ENCODE results near the gene CEP250. TPM values are rescaled to one million over a fixed set of nuclear protein-coding genes. Genes with fewer than 3 reads are reported as not detected.

Gene CEP250
- total RNA-seq, 2 donors from 2014 or later = 45.1 to 55.0 TPM

DNA sequence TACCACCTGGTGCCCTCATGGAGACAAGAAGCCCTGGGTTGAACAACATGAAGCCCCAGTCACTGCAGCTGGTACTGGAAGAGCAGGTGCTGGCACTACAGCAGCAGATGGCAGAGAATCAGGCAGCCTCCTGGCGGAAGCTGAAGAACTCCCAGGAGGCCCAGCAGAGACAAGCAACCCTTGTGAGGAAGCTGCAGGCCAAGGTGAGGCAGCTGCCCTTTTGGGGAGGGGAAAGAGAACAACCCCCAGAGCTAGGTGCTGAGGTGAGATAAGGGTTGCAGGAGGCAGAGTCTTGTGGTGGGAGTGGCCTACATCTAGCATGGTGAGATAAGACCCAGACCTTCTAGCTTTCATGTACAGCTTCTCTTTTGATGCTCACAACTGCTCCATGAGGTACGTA, 7.0 kb downstream of the CEP250 start:
- ATAC-seq (replicated peaks in 1 of 2) (no peak), DNase-seq (no peak)
- Mint-ChIP-seq H3K36me3 (ENCODE audit: insufficient read depth in 2 of 2) (peaks cover 1 to 3% of the 10 kb centered on the region in 2 donors), H3K27ac (no peak overlapping the region), H3K9me3 (no peaks in the 10 kb centered on the region), H3K27me3 (ENCODE audit: low read depth) (no peaks in the 10 kb centered on the region), H3K4me3 (no peak overlapping the region), H3K4me1 (ENCODE audit: low read depth) (peaks cover 16% of the 10 kb centered on the region)

DNA sequence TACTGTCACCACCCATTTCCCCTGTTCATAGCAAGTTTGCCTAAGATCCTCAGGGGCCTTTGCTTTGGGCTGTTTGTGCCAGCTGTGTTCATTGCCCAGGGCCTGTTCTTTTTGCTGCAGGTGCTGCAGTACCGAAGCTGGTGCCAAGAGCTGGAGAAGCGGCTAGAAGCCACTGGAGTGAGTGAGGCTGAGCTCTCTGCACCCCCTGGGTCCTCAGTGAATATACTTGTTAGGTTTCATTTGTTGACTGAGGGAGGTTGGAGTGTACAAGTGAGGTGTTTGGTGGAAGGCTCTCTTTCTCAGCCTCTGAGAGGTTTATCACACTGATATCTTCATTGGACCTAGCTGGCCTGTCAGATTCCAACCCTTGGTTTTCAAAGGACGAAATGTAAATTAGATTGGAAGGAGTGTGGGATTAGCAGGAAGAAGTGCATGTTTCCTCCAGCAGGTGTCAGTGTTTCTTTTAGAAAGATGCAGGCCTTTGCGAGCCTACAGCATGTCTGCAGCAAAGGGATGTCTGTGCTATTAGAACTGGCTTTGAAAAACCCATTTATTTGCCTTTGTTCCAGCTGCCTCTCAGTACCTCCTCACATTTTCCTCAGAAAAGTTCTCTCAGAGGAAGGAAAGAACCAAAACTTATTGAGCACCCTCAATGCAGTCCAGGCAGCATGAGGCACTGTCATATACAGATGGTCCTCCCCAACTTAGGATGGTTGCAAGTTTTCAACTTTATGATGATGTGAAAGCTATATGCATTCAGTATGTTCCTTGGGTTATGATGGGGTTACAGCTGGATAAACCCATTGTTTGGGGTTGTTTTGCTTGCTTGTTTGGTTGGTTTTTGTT, 8.3 kb downstream of the CEP250 start:
- DNase-seq (peak; percentile 55 to 61), ATAC-seq (replicated peaks in 1 of 2) (peak; percentile 76 to 84)
- Mint-ChIP-seq H3K4me1 (ENCODE audit: low read depth) (peaks cover 4% of the 10 kb centered on the region), H3K27ac (no peak overlapping the region), H3K27me3 (ENCODE audit: low read depth) (no peaks in the 10 kb centered on the region), H3K4me3 (no peak overlapping the region), H3K36me3 (ENCODE audit: insufficient read depth in 2 of 2) (peaks cover 1 to 3% of the 10 kb centered on the region in 2 donors), H3K9me3 (no peaks in the 10 kb centered on the region)

DNA sequence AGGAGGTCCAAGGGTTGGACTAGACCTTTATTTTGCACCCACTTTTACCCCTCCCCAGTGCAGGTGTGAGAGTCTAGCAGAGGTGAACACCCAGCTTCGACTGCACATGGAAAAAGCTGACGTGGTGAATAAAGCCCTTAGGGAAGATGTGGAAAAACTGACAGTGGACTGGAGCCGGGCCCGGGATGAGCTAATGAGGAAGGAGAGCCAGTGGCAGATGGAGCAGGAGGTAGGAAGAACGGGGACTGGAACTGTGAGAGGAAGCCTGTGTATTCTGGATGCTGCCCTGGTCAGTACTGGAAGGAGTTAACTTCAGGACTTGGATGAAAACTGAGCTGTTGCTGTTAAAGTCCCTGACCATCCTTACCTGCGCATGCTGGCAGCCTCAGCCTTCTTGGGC, 10.6 kb downstream of the CEP250 start:
- no peak for ATAC-seq (replicated peaks in 1 of 2)
- no peak for DNase-seq
- Mint-ChIP-seq H3K27ac (no peak overlapping the region), H3K4me3 (no peak overlapping the region), H3K36me3 (ENCODE audit: insufficient read depth in 2 of 2) (peaks cover 1 to 3% of the 10 kb centered on the region in 2 donors), H3K27me3 (ENCODE audit: low read depth) (no peaks in the 10 kb centered on the region), H3K9me3 (no peaks in the 10 kb centered on the region), H3K4me1 (ENCODE audit: low read depth) (peaks cover 1% of the 10 kb centered on the region)

DNA sequence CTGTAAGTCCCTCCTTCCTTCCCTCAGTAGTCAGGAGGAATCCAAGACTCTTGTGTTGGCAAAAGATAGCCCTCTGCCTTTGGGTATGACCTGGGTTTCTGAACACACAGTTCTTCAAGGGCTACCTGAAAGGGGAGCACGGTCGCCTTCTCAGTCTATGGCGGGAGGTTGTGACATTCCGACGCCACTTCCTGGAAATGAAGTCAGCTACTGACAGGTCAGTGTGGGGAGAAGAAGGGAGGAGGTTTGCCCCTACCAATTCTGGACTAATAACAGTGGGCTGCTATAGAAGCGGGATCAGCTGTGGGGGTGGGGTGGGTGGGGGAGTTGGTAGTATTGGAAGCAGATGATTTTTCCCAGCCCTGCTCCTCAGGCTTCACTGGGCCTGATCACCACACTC, 11.5 kb downstream of the CEP250 start:
- Mint-ChIP-seq H3K4me3 (no peak overlapping the region), H3K36me3 (ENCODE audit: insufficient read depth in 2 of 2) (peaks cover 1 to 3% of the 10 kb centered on the region in 2 donors), H3K4me1 (ENCODE audit: low read depth) (no peaks in the 10 kb centered on the region), H3K27ac (no peak overlapping the region), H3K9me3 (no peaks in the 10 kb centered on the region), H3K27me3 (ENCODE audit: low read depth) (no peaks in the 10 kb centered on the region)
- ATAC-seq (replicated peaks in 1 of 2) (no peak), DNase-seq (no peak)

DNA sequence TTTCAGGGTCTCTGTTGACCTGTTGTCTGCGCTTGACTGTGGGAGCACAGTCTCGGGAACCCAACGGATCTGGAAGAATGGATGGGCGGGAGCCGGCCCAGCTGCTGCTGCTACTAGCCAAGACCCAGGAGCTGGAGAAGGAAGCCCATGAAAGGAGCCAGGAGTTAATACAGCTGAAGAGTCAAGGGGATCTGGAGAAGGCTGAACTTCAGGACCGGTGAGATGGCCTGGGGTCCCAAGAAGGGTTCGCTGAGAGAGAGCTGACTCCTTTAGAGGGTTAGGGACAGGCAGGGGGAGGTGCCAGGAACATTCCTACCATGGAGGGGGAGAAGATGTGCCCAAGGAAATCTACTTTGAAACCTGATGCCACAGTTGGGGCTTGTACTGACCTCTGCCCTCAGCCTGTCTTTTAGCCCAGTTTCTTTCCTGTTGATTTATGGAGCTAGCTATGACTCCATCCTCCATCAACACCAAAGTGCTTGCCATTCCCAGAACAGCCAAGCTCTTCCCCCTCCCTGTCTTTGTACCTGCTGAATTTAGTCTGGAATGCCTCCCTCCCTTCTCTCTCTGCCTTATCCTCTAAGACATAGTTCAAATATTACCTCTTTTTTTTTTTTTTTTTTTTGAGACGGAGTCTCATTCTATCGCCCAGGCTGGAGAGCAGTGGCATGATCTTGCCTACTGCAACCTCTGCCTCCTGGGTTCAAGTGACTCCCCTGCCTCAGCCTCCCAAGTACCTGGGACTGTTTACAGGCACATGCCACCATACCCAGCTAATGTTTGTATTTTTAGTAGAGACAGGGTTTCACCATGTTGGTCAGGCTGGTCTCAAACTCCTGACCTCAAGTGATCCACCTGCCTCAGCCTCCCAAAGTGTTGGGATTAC, 12.2 kb downstream of the CEP250 start:
- DNase-seq (no peak), ATAC-seq (replicated peaks in 1 of 2) (no peak)
- Mint-ChIP-seq H3K4me1 (ENCODE audit: low read depth) (no peaks in the 10 kb centered on the region), H3K27me3 (ENCODE audit: low read depth) (no peaks in the 10 kb centered on the region), H3K36me3 (ENCODE audit: insufficient read depth in 2 of 2) (peaks cover 1 to 3% of the 10 kb centered on the region in 2 donors), H3K27ac (no peak overlapping the region), H3K4me3 (no peak overlapping the region), H3K9me3 (no peaks in the 10 kb centered on the region)

DNA sequence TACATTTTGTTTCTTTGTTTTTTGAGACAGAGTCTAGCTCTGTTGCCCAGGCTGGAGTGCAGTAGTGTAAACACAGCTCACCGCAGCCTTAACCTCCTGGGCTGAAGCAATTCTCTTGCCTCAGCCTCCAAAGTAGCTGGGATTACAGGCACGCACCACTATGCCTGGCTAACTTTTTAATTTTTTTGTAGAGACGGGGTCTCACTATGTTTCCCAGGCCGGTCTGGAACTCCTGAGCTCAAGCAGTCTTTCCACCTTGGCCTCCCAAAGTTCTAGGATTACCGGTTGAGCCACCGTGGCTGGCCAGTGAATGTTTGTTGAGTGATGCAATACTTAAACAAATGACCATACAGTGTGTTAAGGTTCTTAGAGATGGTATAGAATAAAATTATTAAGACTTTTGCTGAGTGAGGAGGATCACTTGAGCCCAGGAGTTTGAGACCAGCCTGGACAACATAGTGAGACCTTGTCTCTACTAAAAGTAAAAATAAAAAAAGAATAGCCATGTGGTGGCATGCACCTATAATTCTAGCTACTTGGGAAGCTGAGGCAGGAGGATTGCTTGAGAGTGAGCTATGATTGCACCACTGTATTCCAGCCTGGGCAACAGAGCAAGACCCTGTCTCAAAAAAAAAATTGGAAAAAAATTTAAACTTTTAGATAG, 13.4 kb downstream of the CEP250 start:
- Mint-ChIP-seq H3K4me3 (no peak overlapping the region), H3K36me3 (ENCODE audit: insufficient read depth in 2 of 2) (peaks cover 1 to 3% of the 10 kb centered on the region in 2 donors), H3K27ac (peak overlapping the region; percentile 75), H3K9me3 (no peaks in the 10 kb centered on the region), H3K27me3 (ENCODE audit: low read depth) (no peaks in the 10 kb centered on the region), H3K4me1 (ENCODE audit: low read depth) (no peaks in the 10 kb centered on the region)
- no peak for DNase-seq
- no peak for ATAC-seq (replicated peaks in 1 of 2)

DNA sequence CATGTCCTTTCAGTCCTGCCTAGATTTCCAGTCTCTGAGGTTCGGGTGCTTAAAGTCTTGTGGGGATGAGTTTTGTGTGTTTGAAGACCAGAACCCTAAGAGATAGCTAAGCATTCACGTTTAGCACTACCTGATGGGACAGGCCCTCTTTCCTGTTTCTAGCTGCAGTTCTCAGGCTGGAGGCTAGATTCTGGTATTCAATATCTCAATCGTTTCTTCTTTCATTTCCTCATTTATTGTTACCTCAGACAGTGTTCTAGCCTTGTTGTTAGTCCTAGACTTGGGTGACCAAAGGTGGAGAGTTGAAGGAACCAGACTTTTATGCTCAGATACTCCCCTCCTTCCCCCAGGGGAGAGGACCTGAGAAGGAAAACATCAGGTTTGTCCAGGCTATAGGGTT, 16.8 kb downstream of the CEP250 start:
- Mint-ChIP-seq H3K27me3 (ENCODE audit: low read depth) (no peaks in the 10 kb centered on the region), H3K27ac (no peak overlapping the region), H3K4me3 (no peak overlapping the region)

DNA sequence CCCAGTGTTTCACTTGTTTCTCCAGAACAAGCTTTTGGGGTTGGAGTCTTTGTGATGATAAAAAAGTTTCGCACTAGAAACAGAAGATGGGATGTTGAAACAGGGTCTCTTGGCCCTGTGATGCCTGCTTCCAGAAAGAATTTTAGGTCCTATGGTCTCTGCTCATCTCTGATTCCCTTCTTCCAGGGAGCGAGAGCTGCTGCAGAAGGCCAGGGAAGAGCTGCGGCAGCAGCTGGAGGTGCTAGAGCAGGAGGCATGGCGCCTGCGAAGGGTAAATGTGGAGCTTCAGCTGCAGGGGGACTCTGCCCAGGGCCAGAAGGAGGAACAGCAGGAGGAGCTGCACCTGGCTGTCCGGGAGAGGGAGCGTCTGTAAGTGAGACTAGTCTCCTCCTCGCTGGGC, 18.3 kb downstream of the CEP250 start:
- Mint-ChIP-seq H3K27me3 (ENCODE audit: low read depth) (no peaks in the 10 kb centered on the region), H3K4me1 (ENCODE audit: low read depth) (no peaks in the 10 kb centered on the region), H3K27ac (no peak overlapping the region), H3K9me3 (no peaks in the 10 kb centered on the region), H3K4me3 (no peak overlapping the region), H3K36me3 (ENCODE audit: insufficient read depth in 2 of 2) (peaks cover 0 to 6% of the 10 kb centered on the region in 2 donors)
- DNase-seq (no peak), ATAC-seq (replicated peaks in 1 of 2) (no peak)

More for the DNA sequence above, 16.8 kb downstream of the CEP250 start:
- Mint-ChIP-seq H3K9me3 (no peaks in the 10 kb centered on the region), H3K4me1 (ENCODE audit: low read depth) (no peaks in the 10 kb centered on the region), H3K36me3 (ENCODE audit: insufficient read depth in 2 of 2) (no peaks in the 10 kb centered on the region)
- ATAC-seq (replicated peaks in 1 of 2) (no peak), DNase-seq (no peak)

DNA sequence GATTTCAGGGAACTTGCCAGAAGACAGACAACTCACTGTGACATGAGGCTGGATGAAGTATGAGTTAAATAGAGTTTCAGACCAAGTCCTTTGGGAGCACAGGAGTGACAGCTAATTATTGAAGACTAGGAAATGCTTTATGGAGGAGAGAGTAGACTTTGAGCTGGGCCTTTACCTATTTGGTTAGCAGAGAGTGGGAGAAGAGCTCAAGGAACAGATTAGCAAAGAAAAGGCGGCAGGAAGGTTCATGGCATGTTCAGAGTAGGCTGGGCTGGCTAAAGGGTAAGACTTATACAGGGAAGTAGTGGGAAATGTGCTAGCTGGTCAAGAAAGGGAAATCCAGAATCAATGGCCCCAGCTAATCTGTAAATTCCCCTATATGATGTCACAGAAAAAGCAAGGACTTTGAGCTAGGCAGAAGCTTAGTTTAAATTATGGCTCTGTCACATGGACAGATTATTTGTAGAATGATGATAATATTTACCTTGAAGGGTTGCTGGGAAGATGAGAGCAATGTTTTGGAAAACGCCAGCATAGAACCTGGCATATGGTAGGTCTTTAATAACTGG, 19.0 kb downstream of the CEP250 start:
- no peak for DNase-seq
- Mint-ChIP-seq H3K27ac (no peak overlapping the region), H3K9me3 (no peaks in the 10 kb centered on the region), H3K4me1 (ENCODE audit: low read depth) (no peaks in the 10 kb centered on the region), H3K36me3 (ENCODE audit: insufficient read depth in 2 of 2) (peaks cover 0 to 8% of the 10 kb centered on the region in 2 donors), H3K27me3 (ENCODE audit: low read depth) (no peaks in the 10 kb centered on the region), H3K4me3 (no peak overlapping the region)
- no peak for ATAC-seq (replicated peaks in 1 of 2)

DNA sequence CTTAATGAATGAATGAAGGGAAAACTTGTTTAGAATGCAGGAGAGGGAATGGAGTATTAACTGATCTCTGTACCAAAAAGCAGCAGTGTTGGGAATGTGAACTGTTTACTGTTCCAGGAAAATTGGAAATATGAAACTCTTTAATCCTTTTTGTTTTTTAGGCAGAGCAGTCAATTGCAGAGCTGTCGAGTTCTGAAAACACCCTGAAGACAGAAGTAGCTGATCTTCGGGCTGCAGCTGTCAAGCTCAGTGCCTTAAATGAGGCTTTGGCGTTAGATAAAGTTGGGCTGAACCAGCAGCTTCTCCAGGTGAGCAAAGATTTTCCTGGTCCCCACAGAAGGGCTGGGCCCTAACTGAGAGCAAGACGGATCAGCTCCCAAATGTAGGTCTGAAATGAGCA, 20.9 kb downstream of the CEP250 start:
- no peak for ATAC-seq (replicated peaks in 1 of 2)
- no peak for DNase-seq
- Mint-ChIP-seq H3K27ac (no peak overlapping the region), H3K4me3 (no peak overlapping the region), H3K27me3 (ENCODE audit: low read depth) (no peaks in the 10 kb centered on the region), H3K9me3 (no peaks in the 10 kb centered on the region), H3K36me3 (ENCODE audit: insufficient read depth in 2 of 2) (peaks cover 0 to 11% of the 10 kb centered on the region in 2 donors), H3K4me1 (ENCODE audit: low read depth) (no peaks in the 10 kb centered on the region)

DNA sequence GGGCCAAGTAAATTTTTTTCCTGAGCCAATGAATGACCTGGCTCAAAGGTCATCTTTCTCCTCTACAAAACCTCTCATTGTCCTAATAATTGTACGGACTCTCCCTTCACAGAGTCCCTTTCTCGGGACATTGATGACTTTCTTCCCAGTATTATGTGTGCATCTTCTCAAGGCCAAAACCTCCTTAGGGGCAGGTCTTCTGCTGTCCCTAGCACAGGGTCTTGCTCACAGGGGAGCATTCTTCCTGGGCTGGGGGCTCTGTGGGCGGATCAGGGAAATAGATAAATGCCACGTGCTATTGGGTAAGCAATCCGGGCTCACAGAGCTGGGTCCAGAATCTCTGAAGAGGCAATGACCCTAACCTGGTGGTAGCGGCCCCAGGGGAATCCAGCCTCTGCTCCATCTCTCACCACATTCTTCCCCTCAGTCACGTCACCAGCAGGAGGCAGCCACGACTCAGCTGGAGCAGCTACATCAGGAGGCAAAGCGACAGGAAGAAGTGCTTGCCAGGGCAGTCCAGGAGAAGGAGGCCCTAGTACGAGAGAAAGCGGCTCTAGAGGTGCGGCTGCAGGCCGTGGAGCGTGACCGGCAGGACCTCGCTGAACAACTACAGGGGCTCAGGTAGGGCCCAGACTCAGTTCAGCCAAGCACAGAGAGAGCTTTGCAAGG, 23.5 kb downstream of the CEP250 start:
- Mint-ChIP-seq H3K9me3 (peaks cover 0 to 2% of the 10 kb centered on the region in 2 donors), H3K36me3 (ENCODE audit: insufficient read depth in 2 of 2) (peaks cover 3 to 15% of the 10 kb centered on the region in 2 donors), H3K27me3 (ENCODE audit: low read depth) (no peaks in the 10 kb centered on the region), H3K27ac (no peak overlapping the region), H3K4me1 (ENCODE audit: low read depth) (no peaks in the 10 kb centered on the region), H3K4me3 (no peak overlapping the region)
- DNase-seq (peak in 1 of 2 donors; percentile 10), ATAC-seq (replicated peaks in 1 of 2) (no peak)

DNA sequence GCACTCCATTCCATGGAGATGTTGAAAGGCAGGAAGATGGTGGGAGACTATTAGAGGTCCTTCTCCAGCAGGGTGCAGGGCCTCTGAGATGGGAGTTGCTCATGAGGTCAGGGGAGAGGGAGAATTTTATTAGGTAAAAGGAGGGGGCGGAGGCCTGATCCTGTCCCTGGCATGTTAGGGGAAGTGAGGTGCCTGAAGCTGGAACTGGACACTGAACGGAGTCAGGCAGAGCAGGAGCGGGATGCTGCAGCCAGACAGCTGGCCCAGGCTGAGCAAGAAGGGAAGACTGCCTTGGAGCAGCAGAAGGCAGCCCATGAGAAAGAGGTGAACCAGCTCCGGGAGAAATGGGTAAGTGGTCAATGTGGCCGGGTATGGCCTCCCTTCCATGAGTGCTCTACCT, 24.4 kb downstream of the CEP250 start:
- no peak overlapping the region for H3K4me3 Mint-ChIP-seq
- no peaks in the 10 kb centered on the region for H3K27me3 Mint-ChIP-seq (ENCODE audit: low read depth)
- peaks cover 0 to 3% of the 10 kb centered on the region in 2 donors for H3K9me3 Mint-ChIP-seq
- H3K4me1 Mint-ChIP-seq (ENCODE audit: low read depth) = no peaks in the 10 kb centered on the region
- no peak for ATAC-seq (replicated peaks in 1 of 2)
- no peak overlapping the region for H3K27ac Mint-ChIP-seq
- peaks cover 6 to 23% of the 10 kb centered on the region in 2 donors for H3K36me3 Mint-ChIP-seq (ENCODE audit: insufficient read depth in 2 of 2)
- DNase-seq = no peak

Data from activated T-cell treated with anti-CD3 and anti-CD28 coated beads, Interleukin-2, amount 50 U/mL, for 72 hours (primary cell).